NK-92 (cell line): ENCODE results near the gene PCBP4.

Experiments used
- DNase-seq: peaks from one replicate; lab custom pipeline; 2025; ENCODE audit not compliant: unreplicated experiment; lab: John Stamatoyannopoulos, UW

The PCBP4 gene

GRCh38 chr3:51974277-51974962 is 7.2 kb upstream of the PCBP4 start:
- no peak for DNase-seq

GRCh38 chr3:51971350-51971749 is 4.1 kb upstream of the PCBP4 start:
- DNase-seq, result no peak

- no peak for DNase-seq
Observed at GRCh38 chr3:51970606-51971300, 3.5 kb upstream of the PCBP4 start.

- no peak for DNase-seq
Observed at GRCh38 chr3:51969841-51970240, 2.6 kb upstream of the PCBP4 start.

- DNase-seq, result no peak
Observed at GRCh38 chr3:51968883-51969678, 1.8 kb upstream of the PCBP4 start.

GRCh38 chr3:51968170-51968775 is 1.0 kb upstream of the PCBP4 start:
- DNase-seq, result no peak

GRCh38 chr3:51966922-51967383 is 301 bp downstream of the PCBP4 start:
- no peak for DNase-seq

- DNase-seq, result no peak
Observed at GRCh38 chr3:51966486-51966885, 768 bp downstream of the PCBP4 start.

- DNase-seq, result no peak
Observed at GRCh38 chr3:51966016-51966415, 1.2 kb downstream of the PCBP4 start.

- no peak for DNase-seq
Observed at GRCh38 chr3:51964521-51964920, 2.7 kb downstream of the PCBP4 start.

GRCh38 chr3:51963951-51964451 is 3.3 kb downstream of the PCBP4 start:
- no peak for DNase-seq

- DNase-seq, result no peak
Observed at GRCh38 chr3:51962854-51963530, 4.3 kb downstream of the PCBP4 start.

GRCh38 chr3:51961602-51962569 is 5.4 kb downstream of the PCBP4 start:
- DNase-seq, result no peak

GRCh38 chr3:51961011-51961410 is 6.2 kb downstream of the PCBP4 start:
- DNase-seq, result no peak

GRCh38 chr3:51960386-51960785 is 6.9 kb downstream of the PCBP4 start:
- no peak for DNase-seq

- DNase-seq, result no peak
Observed at GRCh38 chr3:51959651-51960050, 7.6 kb downstream of the PCBP4 start.

GRCh38 chr3:51958603-51959521 is 8.4 kb downstream of the PCBP4 start:
- no peak for DNase-seq

GRCh38 chr3:51957520-51958205 is 9.6 kb downstream of the PCBP4 start:
- no peak for DNase-seq
